Glomerular endothelial cell (primary cell): ENCODE measurements around the gene ANKRD6. TPM values are rescaled to one million over a fixed set of nuclear protein-coding genes. Genes with fewer than 3 reads are reported as not detected.

Source experiments
- DNase-seq: peaks from one replicate; pipeline ENCODE4 v3.0.0-alpha.2; 2011; ENCODE audit warnings: low read depth, low spot score; ENCODE audit errors: extremely low read depth
- total RNA-seq: library from RNA; depleted of rRNA; stranded (reverse); fragments of >200 nt; gene quantifications from 2 replicates; pipeline ENCODE4 v1.2.3, GENCODE V29; 2015

Gene ANKRD6
- total RNA-seq, 1 donor from 2014 or later, result 18.5 TPM

GRCh38 chr6:89681983-89682564, 249.1 kb downstream of the ANKRD6 start:
- no peak for DNase-seq

- DNase-seq, result no peak
These were observed 250.0 kb downstream of the ANKRD6 start for GRCh38 chr6:89682991-89683390.

Other genes starting within 250 kb of the ANKRD6 start
- gene GABRR1, start 215.8 kb upstream of the ANKRD6 start, total RNA-seq, result not detected in 2 replicates
- 0.18 TPM in 1 of 2 replicates, not detected in the other for gene GABRR2, start 117.9 kb upstream of the ANKRD6 start, total RNA-seq
- 68.4 and 68.7 TPM in 2 replicates for gene UBE2J1, start 80.4 kb upstream of the ANKRD6 start, total RNA-seq
- gene RRAGD, start 20.9 kb upstream of the ANKRD6 start, total RNA-seq, result 3.5 and 11.2 TPM in 2 replicates
- 14.2 and 14.8 TPM in 2 replicates for gene LYRM2, start 205.6 kb downstream of the ANKRD6 start, total RNA-seq